Activated CD8-positive, alpha-beta memory T cell treated with anti-CD3 and anti-CD28 coated beads, Interleukin-2, amount 50 U/mL, for 1 hour (primary cell): ENCODE results near the gene VMP1.

Experiments used
- DNase-seq: peaks from one replicate; pipeline ENCODE4 v3.0.0-alpha.2; 2020; ENCODE audit errors: extremely low read depth

Gene VMP1

DNA sequence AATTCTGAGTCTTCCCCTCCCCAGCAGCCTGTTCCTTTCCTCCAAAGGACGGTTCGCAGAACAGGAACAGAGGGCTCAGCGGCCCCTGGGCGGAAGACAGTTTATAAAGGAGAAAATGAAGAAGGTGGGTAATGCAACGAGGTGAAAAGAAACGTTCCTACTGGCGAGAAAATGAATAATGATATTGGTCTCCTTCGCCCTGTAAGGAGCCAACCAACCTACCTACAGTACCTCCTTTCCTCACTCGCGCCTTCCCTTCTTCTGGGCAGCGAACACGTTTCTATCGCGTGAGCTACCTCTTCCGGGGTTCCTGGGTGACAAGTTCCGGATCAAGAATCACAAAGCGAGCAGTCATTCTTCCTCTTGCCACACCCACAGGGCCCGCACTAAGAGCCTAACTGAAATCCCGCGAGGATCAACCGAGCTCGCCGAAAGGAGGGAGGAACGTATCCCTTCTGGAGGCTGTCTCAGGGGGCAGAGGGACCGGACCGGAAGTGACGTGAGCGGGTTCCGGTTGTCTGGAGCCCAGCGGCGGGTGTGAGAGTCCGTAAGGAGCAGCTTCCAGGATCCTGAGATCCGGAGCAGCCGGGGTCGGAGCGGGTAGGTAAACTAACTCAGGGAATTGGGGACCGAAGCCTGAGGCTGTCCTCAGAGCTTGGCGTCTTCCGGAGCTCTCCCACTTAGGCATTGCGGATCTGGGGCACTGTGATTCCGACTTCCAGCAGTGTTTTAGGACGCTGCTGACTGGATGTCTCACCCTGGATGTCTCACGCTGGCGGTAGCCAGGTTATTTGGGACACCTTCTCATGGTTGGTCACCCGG is at the start of gene VMP1, which contains the start of gene PTRH2:
Gene VMP1, plus strand, starts transcription at position 506 of the 822 bp plus-strand sequence. CDS start 23,793 bp downstream, outside the sequence.
Gene PTRH2, minus strand, starts transcription at position 282 of the 822 bp plus-strand sequence. CDS start 9,452 bp downstream, outside the sequence.
- DNase-seq = peak; percentile 81

DNA sequence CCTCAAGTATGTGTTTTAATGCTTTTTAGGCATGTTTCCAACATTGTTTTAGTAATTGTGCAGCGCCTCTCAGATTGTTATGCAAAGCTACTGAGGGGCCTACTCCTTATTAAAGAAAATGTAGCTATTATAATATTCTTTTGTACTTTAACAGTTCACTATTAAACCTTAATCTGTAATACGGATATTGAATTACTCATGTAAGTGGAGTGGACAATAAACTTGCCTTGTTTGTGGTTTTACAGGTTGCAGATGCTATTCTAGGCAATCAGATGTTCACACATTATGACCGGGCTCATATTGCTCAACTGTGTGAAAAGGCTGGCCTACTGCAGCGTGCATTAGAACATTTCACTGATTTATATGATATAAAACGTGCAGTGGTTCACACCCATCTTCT is 41.2 kb upstream of the VMP1 start:
- DNase-seq = no peak

DNA sequence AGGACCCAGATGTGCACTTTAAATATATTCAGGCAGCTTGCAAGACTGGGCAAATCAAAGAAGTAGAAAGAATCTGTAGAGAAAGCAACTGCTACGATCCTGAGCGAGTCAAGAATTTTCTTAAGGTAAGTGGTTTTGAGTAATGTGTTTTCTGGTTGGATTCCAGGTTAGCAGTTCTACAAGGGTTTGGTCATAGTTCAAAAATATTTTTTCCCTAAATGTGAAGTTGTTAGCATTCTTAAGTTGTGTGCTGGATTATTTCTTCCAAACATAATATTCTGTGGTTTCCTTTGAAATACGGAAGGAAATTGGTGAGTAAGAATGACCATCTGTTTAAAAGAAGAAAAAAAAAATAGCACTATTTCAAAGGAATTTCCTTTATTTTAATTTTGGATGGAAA is 38.6 kb upstream of the VMP1 start:
- DNase-seq = no peak

DNA sequence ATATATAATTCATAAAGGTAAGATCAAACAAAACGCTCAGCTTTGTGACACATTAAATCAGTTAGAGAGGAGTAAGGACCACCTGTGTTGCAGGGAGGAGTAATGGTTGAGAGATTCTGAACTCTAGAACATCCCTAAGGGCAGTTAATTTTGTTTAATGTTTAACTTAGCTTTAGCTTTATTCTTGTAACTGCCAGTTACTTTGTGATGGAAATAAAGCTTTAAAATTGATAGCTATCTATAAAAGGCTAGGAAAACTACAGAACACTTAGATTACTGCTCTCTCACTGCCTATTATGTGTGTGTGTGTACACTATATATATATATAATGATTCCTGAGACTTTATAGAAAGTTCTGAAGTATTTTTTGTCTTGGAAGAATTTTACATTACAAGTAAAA is 38.0 kb upstream of the VMP1 start:
- no peak for DNase-seq

DNA sequence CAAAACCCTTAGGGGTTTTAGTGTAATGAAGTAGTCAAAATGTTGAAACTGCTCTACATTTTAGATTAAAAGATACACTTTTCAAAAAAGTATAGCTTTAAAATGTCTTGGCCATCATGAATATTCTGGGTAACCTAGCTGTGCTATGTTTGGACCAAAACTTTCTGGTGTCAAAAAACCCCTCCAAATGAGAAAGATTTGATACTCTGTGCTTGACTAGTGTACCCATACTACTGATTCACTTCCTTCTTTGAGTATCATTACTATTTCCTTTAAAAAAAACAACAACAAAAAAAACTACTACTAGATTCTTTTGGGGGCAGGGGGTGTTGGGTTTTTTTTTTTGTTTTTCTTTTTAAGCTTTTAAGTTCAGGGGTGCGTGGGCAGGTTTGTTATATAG is 37.5 kb upstream of the VMP1 start:
- DNase-seq = no peak

DNA sequence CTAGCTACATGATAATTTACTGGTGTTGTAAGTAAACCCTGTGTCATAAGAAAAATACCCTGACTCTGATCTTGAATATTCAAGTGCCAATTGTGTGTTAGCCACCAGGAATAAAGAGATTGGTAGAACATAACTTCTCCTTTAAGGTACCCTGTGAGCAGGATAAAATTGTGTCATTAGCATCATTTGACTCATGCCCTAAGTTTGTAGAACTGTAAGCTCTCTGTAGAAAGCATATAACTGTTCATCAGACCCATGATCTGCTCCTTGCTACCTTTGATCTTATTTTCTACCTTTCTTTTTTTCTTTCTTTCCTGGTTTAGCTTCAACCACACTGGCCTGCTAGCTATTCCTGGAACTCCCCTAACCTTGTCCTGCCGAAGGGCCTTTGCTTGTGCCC is 36.1 kb upstream of the VMP1 start:
- no peak for DNase-seq

- DNase-seq = no peak
Measured at GRCh38 chr17:59675231-59675630, 32.2 kb upstream of the VMP1 start.

DNA sequence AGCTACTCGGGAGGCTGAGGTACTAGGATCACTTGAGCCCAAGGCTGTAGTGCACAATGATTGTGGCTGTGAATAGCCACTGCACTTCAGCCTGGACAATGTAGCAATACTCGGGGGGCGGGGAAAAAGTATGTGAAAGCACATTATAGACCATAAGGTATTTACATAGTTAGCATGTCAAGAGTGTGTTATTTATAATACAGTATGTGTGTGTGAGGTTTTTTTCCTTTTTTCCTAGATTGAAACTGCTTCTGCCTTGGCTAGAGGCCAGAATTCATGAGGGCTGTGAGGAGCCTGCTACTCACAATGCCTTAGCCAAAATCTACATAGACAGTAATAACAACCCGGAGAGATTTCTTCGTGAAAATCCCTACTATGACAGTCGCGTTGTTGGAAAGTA is 30.7 kb upstream of the VMP1 start:
- DNase-seq = no peak

- no peak for DNase-seq
Measured at GRCh38 chr17:59678918-59679317, 28.5 kb upstream of the VMP1 start.

- DNase-seq = no peak
Measured at GRCh38 chr17:59680314-59680713, 27.1 kb upstream of the VMP1 start.

DNA sequence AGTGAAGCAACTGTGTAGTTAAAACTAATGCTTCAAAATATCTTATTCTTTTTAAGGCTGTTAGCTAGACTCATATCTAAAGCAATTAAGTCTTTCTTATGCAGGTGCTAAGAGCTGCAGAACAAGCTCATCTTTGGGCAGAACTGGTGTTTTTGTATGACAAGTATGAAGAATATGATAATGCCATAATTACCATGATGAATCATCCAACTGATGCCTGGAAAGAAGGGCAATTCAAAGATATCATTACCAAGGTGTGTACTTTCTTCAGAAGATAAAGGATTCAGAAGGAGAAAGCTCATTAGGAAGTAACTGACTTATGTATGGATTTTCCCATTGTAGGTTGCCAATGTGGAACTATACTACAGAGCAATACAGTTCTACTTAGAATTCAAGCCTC is 24.2 kb upstream of the VMP1 start:
- no peak for DNase-seq

GRCh38 chr17:59684967-59685366 is 22.5 kb upstream of the VMP1 start:
- no peak for DNase-seq

- no peak for DNase-seq
Measured at GRCh38 chr17:59688008-59688407, 19.4 kb upstream of the VMP1 start.

- no peak for DNase-seq
Measured at GRCh38 chr17:59688496-59688895, 19.0 kb upstream of the VMP1 start.

- DNase-seq = no peak
Measured at GRCh38 chr17:59693582-59693981, 13.9 kb upstream of the VMP1 start.

- no peak for DNase-seq
Measured at GRCh38 chr17:59694344-59694743, 13.1 kb upstream of the VMP1 start.

DNA sequence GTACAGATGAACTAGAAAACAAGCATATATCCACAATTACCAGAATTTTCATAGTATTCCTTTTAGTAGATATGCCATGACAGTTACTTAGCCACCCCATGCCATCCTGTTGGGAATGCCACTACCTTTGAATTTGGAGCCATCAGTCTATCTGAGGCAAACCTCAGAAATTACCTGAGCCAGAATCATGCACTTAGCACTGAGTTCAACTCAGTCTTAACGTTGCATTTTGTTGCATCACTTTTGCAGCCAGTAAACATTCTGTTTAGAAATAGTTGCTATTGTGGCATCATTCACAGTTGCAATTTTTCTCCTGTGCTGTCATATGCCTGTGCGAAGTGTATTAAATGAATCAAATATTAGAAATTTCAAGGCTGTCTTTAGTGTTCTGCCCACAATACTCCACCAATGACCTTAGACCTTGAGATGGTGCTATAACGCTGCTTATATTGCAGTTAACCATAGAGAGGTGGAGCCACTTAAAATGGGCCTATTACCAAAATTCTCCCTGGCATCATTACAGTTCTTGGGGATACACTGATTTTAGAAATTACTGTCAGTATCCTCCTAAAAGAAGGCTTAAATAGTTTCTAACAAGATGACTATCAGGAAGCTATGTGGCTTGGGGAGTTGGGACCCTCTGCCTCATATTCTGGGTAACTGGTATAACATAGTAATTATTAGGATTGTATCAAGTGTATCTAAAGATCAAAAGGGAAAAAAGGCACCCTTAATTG is 11.3 kb upstream of the VMP1 start:
- no peak for DNase-seq

DNA sequence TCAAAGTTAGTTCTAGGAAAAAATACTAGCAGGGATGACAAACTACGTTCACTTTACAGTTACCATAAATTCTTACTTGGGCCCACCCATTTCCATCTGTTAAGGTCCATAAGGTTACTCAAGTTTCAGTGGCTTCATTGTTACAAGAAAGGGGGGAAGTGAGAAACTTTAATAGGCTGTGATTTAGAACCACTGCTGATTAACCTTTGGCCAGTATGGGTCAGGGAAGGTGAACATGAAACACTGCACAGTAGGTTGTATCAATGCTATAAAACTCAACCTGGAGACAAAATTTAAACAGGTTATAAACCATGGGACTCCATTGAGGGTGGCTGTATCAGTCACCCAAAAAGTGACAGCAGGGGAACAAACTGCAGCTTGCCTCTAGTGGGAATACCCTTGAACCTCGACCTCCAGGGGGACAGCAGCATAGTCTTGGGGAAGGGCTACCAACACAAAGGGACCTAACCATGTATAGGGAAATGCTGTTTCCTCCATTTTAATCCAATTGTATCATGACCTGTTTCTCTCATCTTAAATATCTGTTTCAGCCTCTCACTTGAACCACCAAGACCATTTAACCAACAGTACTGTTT is 10.7 kb upstream of the VMP1 start:
- no peak for DNase-seq

- no peak for DNase-seq
Measured at GRCh38 chr17:59698143-59698542, 9.3 kb upstream of the VMP1 start.

DNA sequence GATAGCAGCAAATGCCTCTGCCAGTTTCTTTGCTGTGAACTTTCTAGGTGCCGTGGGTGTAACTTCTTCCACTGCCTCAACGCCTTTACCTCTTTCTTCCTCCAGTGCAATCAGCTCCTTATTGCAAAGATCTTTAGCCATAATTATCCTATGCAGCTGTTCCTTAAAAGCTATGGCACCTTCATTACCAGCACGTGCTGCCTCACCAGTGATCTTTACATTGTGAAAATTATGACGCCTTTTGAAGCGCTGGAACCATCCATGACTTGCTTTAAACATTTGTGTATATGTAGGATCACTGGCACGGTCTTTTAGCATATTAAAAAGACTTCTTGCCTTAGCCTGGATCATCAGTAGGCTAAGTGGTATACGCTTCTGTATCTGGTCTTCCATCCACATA is 8.2 kb upstream of the VMP1 start:
- no peak for DNase-seq

DNA sequence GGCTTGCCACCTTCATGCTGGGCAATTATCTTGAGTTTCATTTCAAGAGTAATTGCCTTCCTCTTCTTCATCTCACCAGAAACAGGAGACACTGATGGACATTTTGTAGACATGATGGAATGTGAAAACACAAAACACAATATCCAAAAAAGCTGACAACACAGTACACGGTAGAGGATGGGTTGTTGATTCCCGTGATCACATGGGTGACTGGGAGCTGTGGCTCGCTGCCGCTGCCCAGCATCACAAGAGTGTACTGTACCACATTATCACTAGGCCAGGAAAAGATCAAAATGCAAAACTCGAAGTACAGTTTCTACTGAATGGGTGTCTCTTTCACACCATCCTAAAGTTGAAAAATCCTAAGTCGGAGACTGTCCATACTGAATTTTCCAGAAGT is 7.7 kb upstream of the VMP1 start:
- no peak for DNase-seq

GRCh38 chr17:59702304-59702703 is 5.2 kb upstream of the VMP1 start:
- DNase-seq = no peak

DNA sequence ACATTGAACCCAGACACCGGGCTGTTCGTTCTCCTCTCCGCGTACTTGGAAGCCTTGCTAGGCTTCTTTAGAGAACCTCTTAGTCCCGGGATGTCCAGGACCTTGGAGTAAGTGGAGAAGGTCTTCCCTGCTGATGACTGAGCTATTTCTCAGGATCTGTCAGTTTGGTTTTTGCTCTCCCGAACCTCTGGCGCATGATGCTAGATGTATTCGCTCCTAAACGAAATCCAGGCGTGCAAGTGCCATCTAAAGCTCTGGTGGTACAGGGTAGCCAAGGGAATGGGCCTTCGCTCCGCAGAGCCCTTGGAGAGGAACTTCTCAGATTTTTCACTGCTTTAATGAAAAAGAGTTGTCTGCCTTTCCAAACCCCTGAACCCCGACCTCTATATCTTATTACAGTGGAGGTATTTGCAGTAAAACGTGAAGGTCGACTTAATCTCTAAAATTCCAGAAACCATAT is 547 bp downstream of the VMP1 start:
- DNase-seq = no peak
